ENCODE measurements around the gene SLC27A1.

DNA sequence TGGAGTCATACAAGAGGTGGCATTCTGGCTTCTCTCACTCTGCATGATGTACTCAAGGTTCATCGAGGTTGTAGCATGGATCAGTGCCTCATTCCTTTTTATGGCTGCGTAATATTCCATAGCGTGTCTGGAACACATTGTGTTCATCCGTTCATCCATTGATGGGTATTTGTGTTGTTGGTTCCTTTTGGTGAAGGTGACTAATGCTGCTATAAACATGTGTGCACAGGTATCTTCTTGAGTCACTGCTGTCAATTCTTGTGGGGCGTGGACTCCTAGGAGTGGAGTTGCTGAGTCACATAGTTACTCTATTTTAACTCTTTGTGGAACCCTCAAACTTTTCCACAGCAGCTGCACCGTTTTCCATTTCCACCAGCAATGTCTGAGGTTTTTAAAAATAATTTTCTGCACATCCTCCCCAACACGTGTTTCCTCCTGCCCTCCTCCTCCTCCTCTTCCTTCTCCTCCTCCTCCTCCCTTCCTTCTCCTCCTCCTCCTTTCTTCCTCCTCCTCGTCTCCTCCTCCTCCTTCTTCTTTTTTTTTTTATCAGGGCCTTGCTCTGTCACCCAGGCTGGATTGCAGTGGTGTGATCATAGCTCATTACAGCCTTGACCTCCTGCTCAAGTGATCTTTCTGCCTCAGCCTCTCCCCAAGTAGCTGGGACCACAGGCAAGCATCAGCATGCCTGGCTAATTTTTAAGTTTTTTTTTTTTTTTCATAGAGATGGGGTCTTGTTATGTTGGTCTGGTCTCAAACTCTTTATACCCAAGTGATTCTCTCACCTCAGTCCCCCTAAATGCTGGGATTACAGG is 19.9 kb upstream of the SLC27A1 start:
- TF ChIP-seq CTCF (IDR thresholded peaks at IDR 0.05) (no peak), POLR2A (IDR thresholded peaks at IDR 0.05) (no peak)

Data from vagina (tissue), 2 donors.